GM18520 (cell line): ENCODE measurements around the gene ZNF560.
"Not testable (repeated sequence)": the region's sequence is repeated elsewhere in the genome, so short reads cannot be mapped to it uniquely, and the experiment has no call there.

Source experiments
- ATAC-seq: cut with Tn5 transposase; IDR thresholded peaks from one replicate; pipeline ENCODE4 v1.9.1; 2021; ENCODE audit not compliant: unreplicated experiment

ZNF560 gene

DNA sequence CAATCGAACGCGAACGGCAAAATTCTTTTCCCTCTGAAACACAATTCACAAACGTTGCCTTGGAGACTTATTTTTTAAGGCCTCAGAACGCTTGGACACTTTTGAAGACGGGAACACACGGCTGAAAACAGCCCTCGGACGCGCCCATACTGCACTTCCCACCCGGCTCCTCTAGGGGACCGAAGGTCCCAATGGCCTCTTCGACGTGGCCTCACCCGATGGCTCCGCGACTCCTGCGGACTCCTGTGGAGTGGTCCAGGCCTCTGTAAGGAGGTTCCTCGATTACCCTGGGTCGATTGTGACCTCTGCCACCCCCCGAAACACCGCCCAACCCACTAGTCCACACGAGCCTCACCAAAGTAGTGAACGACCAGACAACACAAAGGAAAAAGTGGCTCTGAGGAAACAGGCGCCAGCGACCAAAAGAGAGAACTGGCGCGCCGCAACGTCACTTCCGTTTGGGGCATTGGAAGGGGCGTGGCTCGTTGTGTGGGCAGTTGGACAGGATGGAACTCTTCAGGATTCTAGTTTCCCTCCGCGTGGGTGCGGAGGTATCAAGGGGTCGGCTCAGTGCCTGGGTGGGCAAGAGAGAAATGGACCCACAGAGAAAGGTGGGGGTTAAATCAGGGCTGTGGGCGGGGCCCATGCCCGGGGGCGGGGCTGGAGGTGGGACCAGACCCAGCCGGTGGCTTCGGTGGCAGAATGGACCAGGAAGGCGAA lies at the start of gene ZNF560:
ZNF560 (minus strand) TSS at position 434 of the 720 bp plus-strand sequence. CDS start 23,303 bp downstream, outside the sequence.
- no peak for ATAC-seq

DNA sequence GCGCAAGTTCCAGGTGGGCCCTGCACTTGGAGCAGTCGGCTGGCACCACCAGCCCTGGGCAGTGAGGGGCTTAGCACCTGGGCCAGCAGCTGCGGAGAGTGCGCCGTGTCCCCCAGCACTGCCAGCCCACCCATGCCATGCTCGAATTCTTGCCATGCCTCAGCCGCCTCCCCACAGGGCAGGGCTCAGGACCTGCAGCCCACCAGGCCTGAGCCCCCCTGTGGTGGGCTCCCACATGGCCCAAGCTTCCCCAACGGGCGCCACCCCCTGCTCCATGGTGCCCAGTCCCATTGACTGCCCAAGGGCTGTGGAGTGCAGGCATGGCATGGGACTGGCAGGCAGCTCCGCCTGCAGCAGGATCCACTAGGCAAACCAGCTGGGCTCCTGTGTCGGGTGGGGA lies 49.5 kb upstream of the ZNF560 start:
- no peak for ATAC-seq

DNA sequence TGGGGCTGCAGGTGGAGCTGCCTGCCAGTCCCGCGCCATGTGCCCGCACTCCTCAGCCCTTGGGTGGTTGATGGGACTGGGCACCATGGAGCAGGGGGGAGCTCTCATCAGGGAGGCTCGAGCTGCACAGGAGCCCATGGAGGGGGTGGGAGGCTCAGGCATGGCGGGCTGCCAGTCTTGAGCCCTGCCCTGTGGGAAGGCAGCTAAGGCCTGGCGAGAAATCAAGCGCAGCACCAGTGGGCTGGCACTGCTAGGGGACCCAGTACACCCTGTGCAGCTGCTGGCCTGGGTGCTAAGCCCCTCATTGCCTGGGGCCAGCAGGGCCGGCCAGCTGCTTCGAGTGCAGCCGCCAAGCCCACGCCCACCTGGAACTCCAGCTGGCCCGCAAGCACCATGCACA lies 42.9 kb upstream of the ZNF560 start:
- not testable (repeated sequence) for ATAC-seq

DNA sequence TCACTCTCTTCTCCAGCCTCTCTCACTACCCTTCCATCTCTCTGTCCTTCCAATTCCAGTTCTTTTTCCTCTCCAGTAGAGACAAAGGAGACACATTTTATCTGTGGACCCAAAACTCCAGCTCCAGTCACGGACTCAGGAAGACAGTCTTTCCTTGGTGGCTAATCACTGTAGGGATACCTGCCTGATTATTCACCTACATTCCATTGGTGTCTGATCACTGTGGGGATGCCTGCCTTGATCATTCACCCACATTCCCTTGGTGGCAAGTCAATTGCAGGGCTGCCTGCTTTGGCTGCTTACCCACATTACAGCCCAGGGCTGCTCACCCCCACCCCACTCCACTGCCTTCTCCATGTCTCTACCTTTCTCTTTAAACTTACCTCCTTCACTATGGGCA lies 41.5 kb upstream of the ZNF560 start:
- ATAC-seq = not testable (repeated sequence)

DNA sequence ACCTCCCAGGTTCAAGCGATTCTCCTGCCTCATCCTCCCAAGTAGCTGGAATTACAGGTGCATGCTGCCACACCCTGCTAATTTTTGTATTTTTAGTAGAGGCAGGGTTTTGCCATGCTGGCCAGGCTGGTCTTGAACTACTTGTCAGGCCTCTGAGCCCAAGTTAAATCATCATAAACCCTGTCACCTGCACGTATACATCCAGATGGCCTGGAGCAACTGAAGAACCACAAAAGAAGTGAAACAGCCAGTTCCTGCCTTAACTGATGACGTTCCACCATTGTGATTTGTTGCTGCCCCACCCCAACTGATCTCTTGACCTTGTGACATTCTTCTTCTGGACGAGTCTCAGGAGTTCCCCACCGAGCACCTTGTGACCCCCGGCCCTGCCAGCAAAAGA lies 40.8 kb upstream of the ZNF560 start:
- not testable (repeated sequence) for ATAC-seq

DNA sequence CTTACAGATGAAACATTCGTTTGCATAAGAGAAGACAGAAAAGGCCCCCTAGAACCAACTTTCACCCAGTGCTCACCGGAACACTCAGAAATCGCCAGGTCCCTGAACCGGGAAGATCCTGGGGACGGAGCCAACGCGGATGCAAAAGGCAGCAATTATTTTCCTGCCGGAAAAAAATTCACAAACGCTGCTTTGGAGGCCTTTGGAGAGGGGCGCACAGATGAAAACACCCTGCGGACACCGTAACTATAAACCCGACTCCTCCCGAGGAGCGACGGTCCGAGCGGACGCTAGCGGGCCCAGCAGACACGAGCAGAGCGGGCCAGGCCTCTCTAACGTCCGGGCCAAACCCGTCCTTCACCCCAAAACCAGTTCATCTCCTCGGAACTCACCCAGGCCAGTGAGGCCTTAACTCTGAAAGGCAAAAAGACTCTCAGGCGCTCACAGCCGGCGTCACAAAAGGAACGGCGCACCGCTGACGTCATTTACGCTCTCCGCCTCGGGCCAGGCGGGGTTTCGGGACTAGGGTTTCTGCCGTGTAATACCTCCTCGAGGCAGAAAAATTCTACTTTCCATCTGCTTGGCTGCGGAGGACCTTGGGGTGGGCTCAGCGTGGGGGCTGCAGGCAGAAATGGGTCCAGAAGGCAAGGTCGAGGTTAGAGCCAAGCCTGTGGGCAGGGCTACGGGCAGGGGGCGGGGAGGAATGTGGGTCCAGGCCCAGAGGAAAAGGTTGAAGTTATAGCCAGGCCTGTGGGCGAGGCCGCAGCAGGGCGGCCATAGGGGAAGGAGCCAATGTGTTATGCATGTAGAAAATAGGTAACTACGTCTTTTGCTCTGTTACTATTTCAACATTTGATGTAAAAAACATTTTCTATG lies 40.0 kb upstream of the ZNF560 start, which contains the start of gene ZNF426:
ZNF426 (minus strand) TSS at position 463 of the 876 bp plus-strand sequence. CDS start 2,413 bp downstream, outside the sequence.
- no peak for ATAC-seq

DNA sequence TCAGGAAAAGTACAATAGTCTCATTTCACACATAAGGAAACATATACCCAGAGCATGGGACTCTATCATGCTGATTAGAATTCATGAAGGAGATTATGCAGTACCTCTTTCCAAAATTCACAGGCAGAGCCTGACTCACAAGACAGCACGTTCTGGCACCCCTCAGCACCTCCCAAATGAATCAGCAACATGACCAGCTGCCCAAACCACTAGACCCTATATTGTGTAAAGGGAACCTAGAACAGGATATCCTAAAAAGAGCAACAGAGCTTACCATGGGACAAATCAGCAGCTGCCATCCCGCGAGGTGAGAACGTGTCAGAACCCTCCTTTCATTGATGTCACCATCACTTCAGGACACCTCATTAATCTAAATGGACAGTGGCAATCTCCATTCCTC lies 37.5 kb upstream of the ZNF560 start:
- ATAC-seq = no peak

DNA sequence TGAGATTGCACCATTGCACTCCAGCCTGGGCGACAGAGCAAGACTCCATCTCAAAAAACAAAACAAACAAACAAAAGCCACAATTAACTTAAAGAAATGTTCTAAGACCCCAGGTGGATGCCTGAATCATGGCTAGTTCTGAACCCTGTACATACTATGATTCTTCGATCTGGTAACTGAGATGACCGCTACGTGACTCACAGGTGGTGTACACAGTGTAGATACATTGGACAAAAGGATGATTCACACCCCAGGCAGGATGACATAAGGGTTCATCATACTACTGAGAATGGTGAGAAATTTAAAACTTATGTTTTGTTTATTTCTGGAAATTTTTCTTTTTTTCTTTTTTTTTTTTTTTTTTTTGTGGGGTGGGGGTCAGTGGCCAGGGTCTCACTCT lies 33.5 kb upstream of the ZNF560 start:
- no peak for ATAC-seq

DNA sequence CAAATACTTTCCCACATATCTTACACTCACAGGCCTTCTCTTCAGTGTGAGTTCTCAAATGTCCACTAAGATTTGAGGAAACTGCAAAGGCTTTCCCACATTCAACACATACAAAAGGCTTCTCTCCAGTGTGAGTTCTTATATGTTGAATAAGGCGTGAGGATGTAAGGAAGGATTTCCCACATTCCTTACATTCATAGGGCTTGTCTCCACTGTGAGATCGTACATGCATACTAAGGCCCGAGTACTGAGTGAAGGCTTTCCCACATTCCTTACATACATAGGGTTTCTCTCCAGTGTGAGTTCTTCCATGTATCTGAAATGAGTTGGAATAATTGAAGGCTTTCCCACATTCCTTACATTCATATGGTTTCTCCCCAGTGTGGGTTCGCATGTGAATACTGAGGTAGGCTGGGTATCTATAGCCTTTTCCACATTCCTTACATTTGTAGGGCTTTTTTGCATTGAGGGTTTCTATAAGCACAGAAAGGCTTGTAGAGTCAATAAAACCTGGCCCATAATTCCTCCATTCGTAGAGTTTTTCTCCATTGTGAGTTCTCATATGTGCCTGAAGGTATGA lies 30.4 kb upstream of the ZNF560 start:
- ATAC-seq = no peak

DNA sequence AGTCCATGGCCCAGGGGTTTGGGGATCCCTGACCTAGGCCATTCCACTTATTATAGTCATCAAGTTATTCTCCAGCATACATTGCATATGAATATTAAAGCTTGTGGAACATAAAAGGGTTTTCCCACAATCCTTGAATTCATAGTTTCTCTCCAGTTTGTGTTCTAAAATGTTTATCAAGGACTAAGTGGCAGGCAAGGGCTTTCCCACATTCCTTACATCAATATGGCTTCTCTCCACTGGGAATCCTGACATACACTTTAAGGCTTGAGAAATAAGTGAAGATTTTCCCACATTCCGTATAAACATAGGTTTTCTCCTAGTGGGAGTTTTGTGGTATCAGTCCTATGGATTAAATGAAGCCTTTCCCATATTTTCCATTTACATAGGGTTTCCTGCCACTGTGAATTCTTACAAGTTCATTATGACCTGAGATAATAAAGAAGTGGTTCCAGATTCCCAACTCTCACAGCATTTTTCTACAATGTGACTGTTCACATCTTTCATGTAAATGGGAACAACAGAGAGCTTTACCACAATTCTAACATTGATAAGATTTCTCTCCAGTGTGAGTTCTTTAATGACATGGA lies 25.6 kb upstream of the ZNF560 start:
- no peak for ATAC-seq

DNA sequence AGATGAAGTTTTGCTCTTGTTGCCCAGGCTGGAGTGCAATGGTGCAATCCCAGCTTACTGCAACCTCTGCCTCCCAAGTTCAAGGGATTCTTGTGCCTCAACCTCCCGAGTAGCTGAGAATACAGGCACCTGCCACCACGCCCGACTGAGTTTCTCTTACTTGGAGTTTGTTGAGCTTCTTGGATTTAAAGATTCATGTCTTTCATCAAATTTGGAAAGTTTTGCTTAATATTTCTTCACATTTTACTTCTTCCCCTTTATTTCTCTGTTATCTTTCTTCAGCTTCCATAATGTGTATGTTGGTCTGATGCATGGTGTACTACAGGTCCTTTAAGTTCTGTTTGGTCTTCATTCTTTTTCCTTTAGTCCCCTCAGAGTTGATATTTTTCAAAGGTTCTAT lies 8.9 kb upstream of the ZNF560 start:
- ATAC-seq = no peak

DNA sequence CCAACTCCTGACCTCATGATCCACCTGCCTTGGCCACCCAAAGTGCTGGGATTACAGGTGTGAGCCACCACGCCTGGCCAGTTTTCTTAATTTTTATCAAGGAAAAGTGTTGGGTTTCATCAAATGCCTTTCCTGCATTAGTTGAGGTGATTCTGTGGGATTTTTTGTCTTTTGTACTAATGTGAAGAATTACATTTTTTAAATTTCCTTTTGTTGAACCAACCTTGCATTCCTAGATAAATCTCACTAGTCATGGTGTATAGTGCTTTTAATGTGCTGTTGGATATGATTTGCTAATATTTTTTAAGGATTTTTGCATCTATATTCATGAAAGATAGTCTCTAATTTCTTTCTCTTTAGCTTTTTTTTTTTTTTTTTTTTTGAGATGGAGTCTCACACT lies 2.4 kb upstream of the ZNF560 start:
- ATAC-seq = no peak

DNA sequence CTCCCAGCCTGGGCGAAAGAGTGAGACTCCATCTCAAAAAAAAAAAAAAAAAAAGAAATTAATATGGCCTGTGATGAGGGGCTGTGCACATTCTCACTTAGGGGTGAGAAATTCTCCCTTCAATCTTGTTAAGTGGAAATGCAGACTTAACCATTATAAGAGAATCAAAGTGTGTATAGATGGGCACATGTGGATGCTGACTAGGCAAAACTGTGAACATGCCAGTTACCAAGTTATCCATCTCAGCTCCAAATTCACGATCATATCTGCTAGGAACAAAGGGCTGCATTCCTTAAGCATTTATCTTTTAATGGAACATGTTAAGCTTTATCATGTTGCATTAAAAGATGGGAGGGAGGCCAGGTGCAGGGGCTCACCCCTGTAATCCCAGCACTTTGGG lies 4.3 kb downstream of the ZNF560 start:
- ATAC-seq = no peak

DNA sequence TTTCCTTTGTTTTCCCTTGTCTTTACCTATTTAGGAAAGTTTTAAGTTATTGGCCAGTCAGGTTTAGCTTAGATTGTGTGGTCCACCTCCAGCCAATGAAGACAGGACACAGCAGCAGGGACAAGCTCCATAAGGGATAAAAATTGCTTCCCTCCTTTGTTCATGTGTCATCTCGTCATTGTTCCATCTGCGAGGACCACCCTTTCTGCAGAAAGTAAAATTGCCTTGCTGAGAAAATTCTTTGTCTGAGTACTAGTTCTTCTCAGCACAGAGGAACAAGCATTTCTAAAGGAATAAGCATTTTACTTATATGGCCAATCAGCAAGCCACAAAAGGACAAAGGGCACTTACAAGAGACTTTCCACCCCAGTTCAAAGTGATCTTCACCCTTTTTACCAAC lies 11.4 kb downstream of the ZNF560 start:
- ATAC-seq = no peak

DNA sequence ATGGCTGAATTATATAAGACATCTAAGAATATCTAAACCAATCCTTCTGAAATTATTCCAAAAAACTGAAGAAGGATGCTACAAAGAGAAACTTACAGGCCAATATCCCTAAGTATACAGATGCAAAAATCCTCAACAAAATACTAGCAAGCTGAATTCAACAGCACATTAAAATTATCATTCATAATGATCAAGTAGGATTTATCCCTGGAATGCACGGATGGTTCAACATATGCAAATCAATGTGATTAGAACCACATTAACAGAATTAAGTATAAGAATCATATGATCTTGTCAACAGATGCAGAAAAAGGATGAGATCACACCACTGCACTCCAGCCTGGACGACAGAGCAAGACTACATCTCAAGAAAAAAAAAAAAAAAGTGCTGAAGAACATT lies 13.3 kb downstream of the ZNF560 start:
- no peak for ATAC-seq

DNA sequence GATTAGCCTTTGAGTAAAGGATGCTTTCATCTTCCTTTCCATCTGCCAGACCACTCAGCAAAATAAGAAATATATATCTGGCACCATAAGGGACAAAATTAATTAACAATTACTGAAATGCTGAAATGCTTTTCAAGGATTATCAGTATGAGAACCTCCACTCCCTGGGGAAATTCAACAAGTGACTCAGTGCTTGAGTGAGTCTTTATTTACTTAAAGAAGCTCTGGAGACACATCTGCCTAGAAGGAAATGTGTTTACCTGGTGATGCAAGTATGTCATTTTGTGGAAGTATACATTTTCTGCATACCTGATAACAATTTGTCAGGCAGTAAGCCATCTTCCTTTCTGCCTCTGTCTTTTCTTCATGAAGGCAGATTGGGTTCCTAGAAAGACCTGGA lies 23.4 kb downstream of the ZNF560 start:
- no peak for ATAC-seq

DNA sequence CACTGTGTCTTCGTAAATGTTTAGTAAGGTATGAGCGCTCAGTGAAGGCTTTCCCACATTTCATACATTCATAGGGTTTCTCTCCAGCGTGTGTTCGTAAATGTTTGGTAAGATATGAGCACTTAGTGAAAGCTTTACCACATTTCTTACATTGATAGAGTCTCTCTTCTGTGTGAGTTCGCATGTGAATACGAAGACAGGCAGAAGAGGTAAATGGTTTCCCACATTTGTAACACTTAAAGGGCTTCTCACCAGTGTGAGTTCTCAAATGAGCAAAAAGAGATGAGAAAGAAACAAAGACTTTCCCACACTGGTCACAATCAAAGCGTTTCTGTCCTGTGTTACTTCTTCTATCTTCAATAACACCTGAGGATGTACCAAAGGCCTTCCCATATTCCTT lies 31.3 kb downstream of the ZNF560 start:
- ATAC-seq = no peak

DNA sequence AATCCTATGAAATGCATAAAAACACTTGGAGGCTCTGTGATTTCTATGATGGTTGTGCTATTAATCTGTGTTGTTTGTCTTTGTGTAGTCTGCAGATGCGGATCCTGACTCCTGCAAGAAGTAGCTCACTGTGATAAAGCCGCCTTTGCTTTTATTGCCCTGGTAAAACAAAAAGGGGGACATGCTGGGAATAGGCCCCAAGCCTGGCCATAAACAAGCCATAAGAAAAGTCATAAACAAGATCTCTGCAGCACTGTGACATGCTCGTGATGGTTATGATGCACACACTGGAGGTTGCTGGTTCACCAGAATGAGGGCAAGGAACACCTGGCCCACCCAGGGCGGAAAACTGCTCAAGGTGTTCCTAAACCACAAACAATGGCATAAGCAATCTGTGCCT lies 36.5 kb downstream of the ZNF560 start:
- ATAC-seq = no peak

DNA sequence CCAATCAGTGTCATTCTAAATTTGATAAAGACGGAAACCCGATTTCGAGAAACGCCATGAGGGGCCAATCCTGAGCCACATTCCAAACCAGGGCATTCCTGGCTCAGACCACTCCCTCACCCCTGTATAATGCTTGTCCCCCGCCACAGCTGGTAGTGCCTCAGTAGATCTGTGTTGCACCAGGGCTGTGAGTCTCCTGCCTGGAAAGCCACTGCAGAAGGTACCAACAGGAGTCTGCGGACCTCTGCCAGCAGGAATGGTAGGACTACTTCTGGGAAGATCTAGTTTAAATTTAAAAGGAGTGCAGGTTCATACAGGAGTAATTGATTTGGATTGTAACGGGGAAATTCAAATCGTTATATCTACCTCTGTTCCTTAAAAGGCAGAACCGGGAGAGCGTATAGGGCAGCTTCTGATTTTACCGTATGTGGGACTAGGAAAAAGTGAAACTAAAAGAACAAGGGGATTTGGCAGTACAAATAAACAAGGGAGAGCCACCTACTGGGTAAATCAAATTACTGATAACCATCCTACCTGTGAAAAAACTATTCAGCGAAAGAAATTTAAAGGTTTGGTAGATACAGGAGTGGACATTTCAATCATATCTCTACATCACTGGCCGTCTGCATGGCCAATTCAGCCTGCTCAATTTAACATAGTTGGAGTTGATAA lies 42.3 kb downstream of the ZNF560 start:
- no peak for ATAC-seq

DNA sequence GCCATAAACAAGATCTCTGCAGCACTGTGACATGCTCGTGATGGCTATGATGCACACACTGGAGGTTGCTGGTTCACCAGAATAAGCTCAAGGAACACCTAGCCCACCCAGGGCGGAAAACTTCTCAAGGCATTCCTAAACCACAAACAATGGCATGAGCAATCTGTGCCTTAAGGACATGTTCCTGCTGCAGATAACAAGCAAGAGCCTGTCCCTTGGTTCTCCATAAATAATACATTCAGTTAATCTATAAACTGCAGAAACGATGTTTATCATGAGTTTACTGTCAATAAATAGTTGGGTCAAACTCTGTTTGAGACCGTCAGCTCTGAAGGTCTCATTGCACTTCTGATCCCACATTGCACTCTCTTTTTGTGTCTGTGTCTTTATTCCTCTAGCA lies 44.5 kb downstream of the ZNF560 start:
- no peak for ATAC-seq

DNA sequence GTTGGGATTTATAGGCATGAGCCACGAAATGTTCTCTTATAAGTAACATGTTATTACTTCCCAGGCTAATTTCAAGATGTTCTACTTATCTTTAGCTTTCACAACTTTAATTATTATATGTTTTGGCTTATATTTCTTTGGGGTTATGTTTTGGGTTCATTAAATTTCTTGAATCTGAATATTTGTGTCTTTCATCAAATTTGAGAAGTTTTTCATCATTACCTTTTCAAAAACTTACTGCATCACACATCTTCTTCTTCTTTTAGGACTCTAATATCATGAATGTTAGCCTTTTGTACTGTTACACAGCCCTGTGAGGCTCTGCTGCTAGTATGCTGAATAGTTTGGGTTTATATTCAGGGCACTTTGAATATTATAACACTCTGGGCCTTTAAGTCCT lies 53.4 kb downstream of the ZNF560 start:
- ATAC-seq = no peak
